Measurements from ENCODE around the gene GLT1D1. TPM values are rescaled to one million over a fixed set of nuclear protein-coding genes. Genes with fewer than 3 reads are reported as not detected.

GLT1D1 gene
- total and polyA plus RNA-seq, 2 donors (not counting 3 experiments of a cell fraction or from before 2014, with no cell fraction given): not detected

DNA sequence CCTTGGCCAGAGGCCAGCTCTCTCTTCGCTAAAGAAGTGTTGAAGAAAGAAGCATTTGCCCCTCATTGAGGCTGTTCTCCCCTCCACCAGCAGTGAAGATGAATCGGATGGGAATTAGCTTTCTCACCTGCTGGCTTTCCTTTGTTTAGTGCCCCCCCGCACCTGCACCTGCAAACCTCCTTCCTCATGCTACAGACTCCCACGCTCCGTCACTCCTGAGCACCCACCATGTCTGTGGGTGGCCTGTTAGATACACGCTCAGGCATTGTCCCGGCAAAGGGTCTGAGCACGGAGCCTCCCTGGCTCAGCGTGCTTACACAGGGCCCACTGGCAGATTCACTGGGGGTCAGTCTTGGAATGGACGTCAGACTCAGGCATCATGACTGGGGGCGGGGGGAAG is 121.6 kb downstream of the GLT1D1 start:
- H3K27me3 ChIP-seq (ENCODE audit: control insufficient read depth in 2 of 2, insufficient read depth in 2 of 2, low read length in 2 of 2): no peaks in the 10 kb centered on the region
- no peaks in the 10 kb centered on the region for H3K4me1 ChIP-seq (ENCODE audit: control insufficient read depth, extremely low read depth, insufficient read depth, low read length)
- no peak for FAIRE-seq
- H3K79me2 ChIP-seq (ENCODE audit: control insufficient read depth, insufficient read depth, low read length): no peaks in the 10 kb centered on the region
- no peak overlapping the region for H3K4me2 ChIP-seq (ENCODE audit: insufficient read depth, low read length)
- no peak overlapping the region for H3K9ac ChIP-seq (replicated peaks; ENCODE audit: extremely low read depth, insufficient read depth, low read length)
- no peak for DNase-seq (ENCODE audit: low read depth, low spot score)
- no peak overlapping the region for H3K4me3 ChIP-seq (replicated peaks in 1 of 3; ENCODE audit: insufficient read depth in 1 of 3, low read depth in 1 of 3, low read length in 3 of 3)
- no peaks in the 10 kb centered on the region for H4K20me1 ChIP-seq (replicated peaks; ENCODE audit: control insufficient read depth, extremely low read depth, insufficient read depth, low read length)
- no peak for TF ChIP-seq MYC (IDR thresholded peaks at IDR 0.05; ENCODE audit: low read depth, low read length)
- TF ChIP-seq POLR2AphosphoS5 (IDR thresholded peaks at IDR 0.05; ENCODE audit: insufficient read depth, low read depth, low read length): no peak
- no peak for TF ChIP-seq CTCF (IDR thresholded peaks at IDR 0.05; ENCODE audit: extremely low read depth in 1 of 2, insufficient read depth in 1 of 2, low read depth in 1 of 2, low read length in 2 of 2)
- no peak for TF ChIP-seq EZH2 (IDR thresholded peaks at IDR 0.05; ENCODE audit: borderline replicate concordance, low read depth, low read length, severe bottlenecking)
- TF ChIP-seq GATA2 (IDR thresholded peaks at IDR 0.05; ENCODE audit: insufficient read depth, insufficient read length, low read depth, low read length): no peak
- no peak for TF ChIP-seq POLR2A (IDR thresholded peaks at IDR 0.05; ENCODE audit: low read depth, low read length)
- no peak for TF ChIP-seq FOS (IDR thresholded peaks at IDR 0.05; ENCODE audit: borderline replicate concordance, insufficient read depth, low read length)
- no peak for TF ChIP-seq JUN (IDR thresholded peaks at IDR 0.05; ENCODE audit: borderline replicate concordance, insufficient read depth, insufficient read length, low read depth)
- TF ChIP-seq MAX (IDR thresholded peaks at IDR 0.05; ENCODE audit: insufficient read depth, insufficient read length): no peak
- H3K9me3 ChIP-seq (replicated peaks; ENCODE audit: control insufficient read depth, insufficient read depth, low read length): peaks cover 12% of the 10 kb centered on the region
- POLR2A ChIA-PET: no interaction called here
- no TSS peak for BruUV-seq (replicated peaks)
- intact Hi-C loops (cut with micrococcal nuclease): no loop called here
- dilution Hi-C loops (cut with MboI; ENCODE audit: extremely low pct_ligation_motif_present, low sequenced_read_pairs): no loop called here
- CTCF ChIA-PET: no interaction called here
- no peaks in the 10 kb centered on the region for H3K9me1 ChIP-seq (replicated peaks; ENCODE audit: control insufficient read depth, extremely low read depth, insufficient read depth, low read length)
- H2AFZ ChIP-seq (ENCODE audit: low read depth, low read length): no peak overlapping the region
- no peak overlapping the region for H3K27ac ChIP-seq (ENCODE audit: insufficient read depth, low read depth, low read length)
- no peaks in the 10 kb centered on the region for H3K36me3 ChIP-seq (ENCODE audit: control insufficient read depth in 2 of 2, extremely low read depth in 1 of 2, insufficient read depth in 2 of 2, low read length in 2 of 2)

Measured in endothelial cell of umbilical vein (primary cell).